ENCODE measurements around the gene EPB41.
"Not testable (repeated sequence)": the region's sequence is repeated elsewhere in the genome, so short reads cannot be mapped to it uniquely, and the experiment has no call there.

DNA sequence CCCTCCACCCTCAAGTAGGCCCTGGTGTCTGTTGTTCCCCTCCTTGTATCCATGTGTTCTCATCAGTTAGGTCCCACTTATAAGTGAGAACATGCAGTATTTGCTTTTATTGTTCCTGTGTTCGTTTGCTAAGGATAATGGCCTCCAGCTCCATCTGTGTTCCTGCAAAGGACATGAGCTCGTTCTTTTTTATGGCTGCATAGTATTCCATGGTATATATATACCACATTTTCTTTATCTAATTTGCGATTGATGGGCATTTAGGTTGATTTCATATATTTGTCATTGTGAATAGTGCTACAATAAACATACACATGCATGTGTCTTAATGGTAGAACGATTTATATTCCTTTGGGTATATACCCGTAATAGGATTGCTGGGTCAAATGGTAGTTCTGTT is 178.3 kb downstream of the EPB41 start:
- TF ChIP-seq, protein P1, sequence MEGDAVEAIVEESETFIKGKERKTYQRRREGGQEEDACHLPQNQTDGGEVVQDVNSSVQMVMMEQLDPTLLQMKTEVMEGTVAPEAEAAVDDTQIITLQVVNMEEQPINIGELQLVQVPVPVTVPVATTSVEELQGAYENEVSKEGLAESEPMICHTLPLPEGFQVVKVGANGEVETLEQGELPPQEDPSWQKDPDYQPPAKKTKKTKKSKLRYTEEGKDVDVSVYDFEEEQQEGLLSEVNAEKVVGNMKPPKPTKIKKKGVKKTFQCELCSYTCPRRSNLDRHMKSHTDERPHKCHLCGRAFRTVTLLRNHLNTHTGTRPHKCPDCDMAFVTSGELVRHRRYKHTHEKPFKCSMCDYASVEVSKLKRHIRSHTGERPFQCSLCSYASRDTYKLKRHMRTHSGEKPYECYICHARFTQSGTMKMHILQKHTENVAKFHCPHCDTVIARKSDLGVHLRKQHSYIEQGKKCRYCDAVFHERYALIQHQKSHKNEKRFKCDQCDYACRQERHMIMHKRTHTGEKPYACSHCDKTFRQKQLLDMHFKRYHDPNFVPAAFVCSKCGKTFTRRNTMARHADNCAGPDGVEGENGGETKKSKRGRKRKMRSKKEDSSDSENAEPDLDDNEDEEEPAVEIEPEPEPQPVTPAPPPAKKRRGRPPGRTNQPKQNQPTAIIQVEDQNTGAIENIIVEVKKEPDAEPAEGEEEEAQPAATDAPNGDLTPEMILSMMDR (IDR thresholded peaks at IDR 0.05): not testable (repeated sequence)
- TF ChIP-seq SIN3A (IDR thresholded peaks at IDR 0.05; ENCODE audit: borderline replicate concordance, insufficient read depth, low read depth, low read length); POLR2AphosphoS5 (IDR thresholded peaks at IDR 0.05; ENCODE audit: low read depth, low read length); TCF7L2 (IDR thresholded peaks at IDR 0.05; ENCODE audit: low read depth, low read length): not testable (repeated sequence)
- TF ChIP-seq, protein P2, sequence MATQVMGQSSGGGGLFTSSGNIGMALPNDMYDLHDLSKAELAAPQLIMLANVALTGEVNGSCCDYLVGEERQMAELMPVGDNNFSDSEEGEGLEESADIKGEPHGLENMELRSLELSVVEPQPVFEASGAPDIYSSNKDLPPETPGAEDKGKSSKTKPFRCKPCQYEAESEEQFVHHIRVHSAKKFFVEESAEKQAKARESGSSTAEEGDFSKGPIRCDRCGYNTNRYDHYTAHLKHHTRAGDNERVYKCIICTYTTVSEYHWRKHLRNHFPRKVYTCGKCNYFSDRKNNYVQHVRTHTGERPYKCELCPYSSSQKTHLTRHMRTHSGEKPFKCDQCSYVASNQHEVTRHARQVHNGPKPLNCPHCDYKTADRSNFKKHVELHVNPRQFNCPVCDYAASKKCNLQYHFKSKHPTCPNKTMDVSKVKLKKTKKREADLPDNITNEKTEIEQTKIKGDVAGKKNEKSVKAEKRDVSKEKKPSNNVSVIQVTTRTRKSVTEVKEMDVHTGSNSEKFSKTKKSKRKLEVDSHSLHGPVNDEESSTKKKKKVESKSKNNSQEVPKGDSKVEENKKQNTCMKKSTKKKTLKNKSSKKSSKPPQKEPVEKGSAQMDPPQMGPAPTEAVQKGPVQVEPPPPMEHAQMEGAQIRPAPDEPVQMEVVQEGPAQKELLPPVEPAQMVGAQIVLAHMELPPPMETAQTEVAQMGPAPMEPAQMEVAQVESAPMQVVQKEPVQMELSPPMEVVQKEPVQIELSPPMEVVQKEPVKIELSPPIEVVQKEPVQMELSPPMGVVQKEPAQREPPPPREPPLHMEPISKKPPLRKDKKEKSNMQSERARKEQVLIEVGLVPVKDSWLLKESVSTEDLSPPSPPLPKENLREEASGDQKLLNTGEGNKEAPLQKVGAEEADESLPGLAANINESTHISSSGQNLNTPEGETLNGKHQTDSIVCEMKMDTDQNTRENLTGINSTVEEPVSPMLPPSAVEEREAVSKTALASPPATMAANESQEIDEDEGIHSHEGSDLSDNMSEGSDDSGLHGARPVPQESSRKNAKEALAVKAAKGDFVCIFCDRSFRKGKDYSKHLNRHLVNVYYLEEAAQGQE (IDR thresholded peaks at IDR 0.05; ENCODE audit: insufficient read depth in 1 of 2, low read depth in 2 of 2, low read length in 1 of 2): not testable (repeated sequence)
